H9 (cell line): ENCODE measurements around the gene RABL3. TPM values are rescaled to one million over a fixed set of nuclear protein-coding genes. Genes with fewer than 3 reads are reported as not detected.

Experiments
- DNase-seq: peaks from one replicate; pipeline ENCODE4 v3.0.0-alpha.2; 2017
- H2AFZ ChIP-seq: one replicate; pipeline ENCODE4 v1.6.1; 2013; ENCODE audit warnings: mild to moderate bottlenecking, low read length, control low read depth, moderate library complexity
- H2AK5ac ChIP-seq: 2 replicates; pipeline ENCODE4 v1.6.1; 2013; ENCODE audit warnings: low read length, control low read depth, mixed read lengths; ENCODE audit not compliant: insufficient read length
- H2BK120ac ChIP-seq: one replicate; pipeline ENCODE4 v1.6.1; 2013; ENCODE audit warnings: low read depth, mild to moderate bottlenecking, low read length, control low read depth, inconsistent platforms; ENCODE audit not compliant: poor library complexity, severe bottlenecking
- H2BK12ac ChIP-seq: 2 replicates; pipeline ENCODE4 v1.6.1; 2013; ENCODE audit warnings: low read length, control low read depth, mixed read lengths, low read depth; ENCODE audit not compliant: insufficient read length
- H2BK15ac ChIP-seq: 2 replicates; pipeline ENCODE4 v1.6.1; 2013; ENCODE audit warnings: low read depth, low read length, control low read depth
- H2BK20ac ChIP-seq: one replicate; pipeline ENCODE4 v1.6.1; 2013; ENCODE audit warnings: low read depth, mild to moderate bottlenecking, low read length, control low read depth, inconsistent platforms; ENCODE audit not compliant: poor library complexity, severe bottlenecking
- H2BK5ac ChIP-seq: 2 replicates; pipeline ENCODE4 v1.6.1; 2013; ENCODE audit warnings: low read length, control low read depth, mixed read lengths; ENCODE audit not compliant: insufficient read length
- H3K14ac ChIP-seq: 2 replicates; pipeline ENCODE4 v1.6.1; 2013; ENCODE audit warnings: low read length, control low read depth; ENCODE audit not compliant: insufficient read depth
- H3K18ac ChIP-seq: 2 replicates; pipeline ENCODE4 v1.6.1; 2013; ENCODE audit warnings: low read depth, mild to moderate bottlenecking, mixed read lengths, low read length, control low read depth; ENCODE audit not compliant: insufficient read length
- H3K23ac ChIP-seq: 2 replicates; pipeline ENCODE4 v1.6.1; 2013; ENCODE audit warnings: low read length, control low read depth, mixed read lengths, low read depth; ENCODE audit not compliant: insufficient read length
- H3K23me2 ChIP-seq: 2 replicates; pipeline ENCODE4 v1.6.1; 2013; ENCODE audit warnings: low read depth, mild to moderate bottlenecking, mixed read lengths, low read length, control low read depth; ENCODE audit not compliant: insufficient read length, poor library complexity, severe bottlenecking
- H3K27ac ChIP-seq: 2 replicates; pipeline ENCODE4 v1.5.1; 2013; ENCODE audit warnings: low read length, control low read depth, mixed read lengths, low read depth; ENCODE audit not compliant: insufficient read length
- H3K27me3 ChIP-seq: 2 replicates; pipeline ENCODE4 v1.6.1; 2013; ENCODE audit warnings: low read length, control low read depth, inconsistent platforms; ENCODE audit not compliant: insufficient read depth
- H3K4ac ChIP-seq: 2 replicates; pipeline ENCODE4 v1.6.1; 2013; ENCODE audit warnings: low read depth, mild to moderate bottlenecking, control low read depth, inconsistent platforms, low read length, moderate library complexity
- H3K4me1 ChIP-seq: 2 replicates; pipeline ENCODE4 v1.6.1; 2013; ENCODE audit warnings: low read length, control low read depth, inconsistent platforms; ENCODE audit not compliant: insufficient read depth
- H3K4me2 ChIP-seq: 2 replicates; pipeline ENCODE4 v1.6.1; 2013; ENCODE audit warnings: low read length, control low read depth, mixed read lengths; ENCODE audit not compliant: insufficient read length, insufficient read depth
- H3K56ac ChIP-seq: 2 replicates; pipeline ENCODE4 v1.6.1; 2013; ENCODE audit warnings: low read depth, mild to moderate bottlenecking, mixed read lengths, low read length, control low read depth; ENCODE audit not compliant: insufficient read length
- H3K79me1 ChIP-seq: 2 replicates; pipeline ENCODE4 v1.6.1; 2013; ENCODE audit warnings: low read depth, mild to moderate bottlenecking, moderate library complexity, low read length, control low read depth, inconsistent platforms; ENCODE audit not compliant: insufficient read depth, poor library complexity, severe bottlenecking
- H3K79me2 ChIP-seq: 2 replicates; pipeline ENCODE4 v1.6.1; 2013; ENCODE audit warnings: low read length, control low read depth, inconsistent platforms; ENCODE audit not compliant: insufficient read depth
- H3K9ac ChIP-seq: 2 replicates; pipeline ENCODE4 v1.6.1; 2013; ENCODE audit warnings: low read length, control low read depth, mixed read lengths; ENCODE audit not compliant: insufficient read length; ENCODE audit errors: extremely low read depth
- H3K9me3 ChIP-seq: one replicate; pipeline ENCODE4 v1.6.1; 2013; ENCODE audit warnings: low read depth, low read length, inconsistent platforms; ENCODE audit not compliant: control insufficient read depth
- H3T11ph ChIP-seq: one replicate; pipeline ENCODE4 v1.6.1; 2013; ENCODE audit warnings: mild to moderate bottlenecking, low read length, control low read depth, inconsistent platforms
- H4K20me1 ChIP-seq: one replicate; pipeline ENCODE4 v1.6.1; 2013; ENCODE audit not compliant: control insufficient read depth, insufficient read length, insufficient read depth
- H4K5ac ChIP-seq: 2 replicates; pipeline ENCODE4 v1.6.1; 2013; ENCODE audit warnings: low read depth, mild to moderate bottlenecking, mixed read lengths, low read length, control low read depth; ENCODE audit not compliant: insufficient read length
- H4K8ac ChIP-seq: replicated peaks from 2 replicates; pipeline ENCODE4 v1.6.1; 2013; ENCODE audit warnings: low read length, control low read depth, mixed read lengths, low read depth; ENCODE audit not compliant: insufficient read length
- H4K91ac ChIP-seq: 2 replicates; pipeline ENCODE4 v1.6.1; 2013; ENCODE audit warnings: low read depth, mild to moderate bottlenecking, moderate library complexity, mixed read lengths, low read length, control low read depth; ENCODE audit not compliant: insufficient read length
- H3K27ac Mint-ChIP-seq, 3 experiments: 2 replicates in 2 of 3; 3 replicates in 1 of 3; pipeline ENCODE4 v1.8.0; 2020 to 2021; ENCODE audit warnings: mixed read lengths in 3 of 3, mild to moderate bottlenecking in 1 of 3, moderate library complexity in 1 of 3
- H3K27me3 Mint-ChIP-seq: 2 replicates; pipeline ENCODE4 v1.8.0; 2021; ENCODE audit warnings: low read depth, mild to moderate bottlenecking, moderate library complexity, mixed read lengths
- H3K36me3 Mint-ChIP-seq, 3 experiments: 2 replicates in 2 of 3; 3 replicates in 1 of 3; pipeline ENCODE4 v1.8.0; 2020 to 2021; ENCODE audit warnings: low read depth in 3 of 3, mixed read lengths in 3 of 3; ENCODE audit not compliant: insufficient read depth in 1 of 3
- H3K4me1 Mint-ChIP-seq, 2 experiments: 2 replicates each; pipeline ENCODE4 v1.8.0; 2020; ENCODE audit warnings: mixed read lengths in 2 of 2
- H3K4me3 Mint-ChIP-seq, 2 experiments: 2 replicates in 1 of 2; 3 replicates in 1 of 2; pipeline ENCODE4 v1.8.0; 2020 to 2021; ENCODE audit warnings: mild to moderate bottlenecking in 2 of 2, mixed read lengths in 2 of 2, moderate library complexity in 1 of 2
- H3K9me3 Mint-ChIP-seq, 2 experiments: 2 replicates in 1 of 2; 3 replicates in 1 of 2; pipeline ENCODE4 v1.8.0; 2020; ENCODE audit warnings: mild to moderate bottlenecking in 2 of 2, mixed read lengths in 2 of 2, moderate library complexity in 1 of 2
- CTCF ChIP-seq: fragments of 200-600 bp; sonication (generic); conservative IDR thresholded peaks from 3 replicates; pipeline ENCODE4 v1.8.0; 2021; ENCODE audit warnings: antibody characterized with exemption, mild to moderate bottlenecking
- WGBS: extraction: QIAGEN DNeasy Blood & Tissue Kit; methylation state at CpG from one replicate; pipeline ENCODE4 v1.1.7; 2013; ENCODE audit warnings: missing lambda C conversion rate, low lambda C conversion rate, mixed read lengths; ENCODE audit not compliant: insufficient read length; ENCODE audit errors: extremely low coverage; 5-methylcytosine and 5-hydroxymethylcytosine counted together
- total RNA-seq: library from RNA; stranded (reverse); gene quantifications from 2 replicates; pipeline ENCODE4 v1.2.1, GENCODE V29; 2021

RABL3 gene
- total RNA-seq, 1 experiment from 2014 or later = 26.7 TPM

- no peaks in the 10 kb centered on the region for H3K27me3 ChIP-seq
- Mint-ChIP-seq H3K36me3 (peaks cover 12 to 16% (median 13%) of the 10 kb centered on the region in 3 experiments), H3K4me1 (peaks cover 4 to 6% of the 10 kb centered on the region in 2 experiments; a peak in 1 of 4 replicates), H3K27ac (no peak overlapping the region; a peak in 1 of 7 replicates), H3K27me3 (no peaks in the 10 kb centered on the region), H3K9me3 (peaks cover 18 to 23% of the 10 kb centered on the region in 2 experiments), H3K4me3 (no peak overlapping the region)
- no peak overlapping the region for H4K8ac ChIP-seq
- no peak overlapping the region for H2AK5ac ChIP-seq
- no peak overlapping the region for H2AFZ ChIP-seq
- H4K91ac ChIP-seq = no peak overlapping the region
- H3K4ac ChIP-seq = no peak overlapping the region
- H3K18ac ChIP-seq = no peak overlapping the region
- no peak overlapping the region for H3T11ph ChIP-seq
- H2BK15ac ChIP-seq = no peak overlapping the region
- H3K79me2 ChIP-seq = no peaks in the 10 kb centered on the region
- no peak overlapping the region for H3K27ac ChIP-seq
- H3K79me1 ChIP-seq = no peaks in the 10 kb centered on the region
- peaks cover 11% of the 10 kb centered on the region for H3K9me3 ChIP-seq
- no peak overlapping the region for H2BK5ac ChIP-seq
- DNase-seq = no peak
- H3K9ac ChIP-seq = no peak overlapping the region
- H4K5ac ChIP-seq = no peak overlapping the region
- H2BK12ac ChIP-seq = no peak overlapping the region
- no peaks in the 10 kb centered on the region for H3K4me1 ChIP-seq
- H3K14ac ChIP-seq = no peak overlapping the region
- H3K23ac ChIP-seq = no peak overlapping the region
- H3K4me2 ChIP-seq = no peak overlapping the region
- H4K20me1 ChIP-seq = no peaks in the 10 kb centered on the region
- no peak overlapping the region for H3K56ac ChIP-seq
- TF ChIP-seq CTCF = no peak
- H2BK20ac ChIP-seq = no peak overlapping the region
- WGBS = 100% methylated on average over 1 of the region's 5 CpGs
- no peak overlapping the region for H2BK120ac ChIP-seq
- H3K23me2 ChIP-seq = no peaks in the 10 kb centered on the region
These were observed 80.4 kb downstream of the RABL3 start for GRCh38 chr3:120661945-120662344.
